ENCODE results near the gene SIPA1L3. TPM values are rescaled to one million over a fixed set of nuclear protein-coding genes. Genes with fewer than 3 reads are reported as not detected.

Gene SIPA1L3
- total RNA-seq, 4 donors from 2014 or later: 11.1 to 25.3 (median 14.5) TPM

DNA sequence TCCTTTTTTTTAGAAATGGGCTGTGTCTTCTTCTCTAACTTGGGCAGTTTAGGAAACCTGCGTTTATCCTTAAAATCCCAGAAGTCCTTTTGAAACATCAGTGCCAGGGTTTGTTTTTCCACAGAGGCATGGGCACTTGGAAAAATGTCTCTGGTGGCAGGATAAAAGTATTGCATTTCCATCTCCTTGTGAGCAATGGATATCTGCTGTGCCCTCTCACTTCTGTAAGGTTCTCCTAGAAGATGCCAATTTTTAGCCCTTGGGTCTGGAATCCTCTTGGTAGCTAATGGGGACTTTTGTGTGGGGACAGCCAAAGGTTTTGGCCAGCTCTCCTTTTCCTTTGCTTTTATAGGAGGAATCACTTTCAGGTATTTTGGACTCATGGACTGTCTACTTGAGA, 21.6 kb upstream of the SIPA1L3 start:
- 80 to 93% methylated on average over 1 of the region's 1 CpG for WGBS, 2 donors
- Histone ChIP-seq H3K27me3 (peaks cover 0 to 8% (median 0%) of the 10 kb centered on the region in 4 donors), H3K9me3 (peaks cover 0 to 18% (median 4%) of the 10 kb centered on the region in 3 donors), H3K27ac (no peak overlapping the region), H3K36me3 (no peaks in the 10 kb centered on the region), H3K4me3 (no peak overlapping the region), H3K4me1 (no peaks in the 10 kb centered on the region)
- no peak for DNase-seq
- TF ChIP-seq, protein P1, sequence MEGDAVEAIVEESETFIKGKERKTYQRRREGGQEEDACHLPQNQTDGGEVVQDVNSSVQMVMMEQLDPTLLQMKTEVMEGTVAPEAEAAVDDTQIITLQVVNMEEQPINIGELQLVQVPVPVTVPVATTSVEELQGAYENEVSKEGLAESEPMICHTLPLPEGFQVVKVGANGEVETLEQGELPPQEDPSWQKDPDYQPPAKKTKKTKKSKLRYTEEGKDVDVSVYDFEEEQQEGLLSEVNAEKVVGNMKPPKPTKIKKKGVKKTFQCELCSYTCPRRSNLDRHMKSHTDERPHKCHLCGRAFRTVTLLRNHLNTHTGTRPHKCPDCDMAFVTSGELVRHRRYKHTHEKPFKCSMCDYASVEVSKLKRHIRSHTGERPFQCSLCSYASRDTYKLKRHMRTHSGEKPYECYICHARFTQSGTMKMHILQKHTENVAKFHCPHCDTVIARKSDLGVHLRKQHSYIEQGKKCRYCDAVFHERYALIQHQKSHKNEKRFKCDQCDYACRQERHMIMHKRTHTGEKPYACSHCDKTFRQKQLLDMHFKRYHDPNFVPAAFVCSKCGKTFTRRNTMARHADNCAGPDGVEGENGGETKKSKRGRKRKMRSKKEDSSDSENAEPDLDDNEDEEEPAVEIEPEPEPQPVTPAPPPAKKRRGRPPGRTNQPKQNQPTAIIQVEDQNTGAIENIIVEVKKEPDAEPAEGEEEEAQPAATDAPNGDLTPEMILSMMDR (IDR thresholded peaks at IDR 0.05): no peak
- TF ChIP-seq POLR2A (IDR thresholded peaks at IDR 0.05): no peak
- intact Hi-C loops (cut with DNase I): no loop called here

DNA sequence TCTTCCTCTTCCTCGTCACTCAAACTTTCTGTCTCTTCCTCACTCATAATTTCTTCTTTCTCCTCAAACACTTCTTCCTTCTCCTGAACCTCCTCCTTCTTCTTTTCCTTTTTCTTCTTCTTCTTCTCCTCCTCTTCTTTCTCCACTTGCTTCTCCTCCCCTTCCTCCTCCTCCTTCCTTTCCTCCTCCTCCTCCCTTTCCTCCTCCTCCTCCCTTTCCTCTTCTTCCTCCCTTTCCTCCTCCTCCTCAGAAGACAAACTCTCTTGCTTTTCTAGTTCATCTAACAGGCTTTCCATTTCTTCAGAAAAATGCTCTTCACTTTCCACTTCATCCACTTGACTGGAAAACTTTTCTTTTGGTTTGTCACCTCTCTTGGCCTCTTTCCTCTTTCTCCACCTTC, 20.4 kb upstream of the SIPA1L3 start:
- no peak for TF ChIP-seq POLR2A (IDR thresholded peaks at IDR 0.05)
- TF ChIP-seq, protein P1 (IDR thresholded peaks at IDR 0.05): no peak
- H3K4me3 ChIP-seq: no peak overlapping the region
- peaks cover 0 to 17% (median 4%) of the 10 kb centered on the region in 3 donors for H3K9me3 ChIP-seq
- no peaks in the 10 kb centered on the region for H3K4me1 ChIP-seq
- H3K27ac ChIP-seq: no peak overlapping the region
- H3K36me3 ChIP-seq: no peaks in the 10 kb centered on the region
- peaks cover 0 to 14% (median 0%) of the 10 kb centered on the region in 4 donors for H3K27me3 ChIP-seq
- intact Hi-C loops (cut with DNase I): no loop called here
- 64 to 70% methylated on average over 1 of the region's 1 CpG for WGBS, 2 donors
- DNase-seq: no peak

DNA sequence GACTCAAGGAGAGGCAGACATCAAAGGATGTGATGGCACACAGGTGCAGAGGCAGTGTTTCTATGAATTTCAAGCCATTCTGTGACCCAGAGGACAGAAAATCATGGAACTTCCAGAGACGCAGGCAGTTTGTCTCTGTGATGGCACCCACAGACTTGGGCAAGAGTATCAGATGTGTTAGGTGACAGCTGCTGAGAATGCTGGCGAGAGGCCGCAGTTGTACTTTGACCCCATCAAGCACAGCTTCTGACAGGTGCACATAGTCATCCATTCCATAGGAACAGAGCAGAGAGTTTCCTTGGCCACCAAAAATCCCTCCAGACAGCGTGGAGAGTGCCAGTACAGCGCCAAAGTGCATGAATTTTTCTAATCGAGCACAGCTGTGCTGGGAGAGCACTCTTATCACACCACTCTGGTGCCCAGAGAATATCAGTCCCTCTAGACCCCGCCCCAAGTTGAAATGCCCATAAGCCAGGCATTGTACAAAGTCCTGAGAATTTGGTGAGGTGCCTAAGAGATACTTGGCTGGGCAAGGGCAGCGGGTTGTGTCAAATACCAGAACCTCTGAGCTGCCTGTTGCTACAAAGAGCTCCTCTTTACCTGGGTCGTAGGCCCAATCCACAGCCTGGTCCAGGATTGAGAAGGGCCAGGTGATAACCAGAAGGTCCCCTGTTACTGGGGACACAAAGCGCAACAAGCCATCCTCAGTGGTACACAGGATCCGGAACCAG, 13.0 kb upstream of the SIPA1L3 start:
- Histone ChIP-seq H3K4me3 (no peak overlapping the region), H3K36me3 (no peaks in the 10 kb centered on the region), H3K4me1 (no peaks in the 10 kb centered on the region), H3K27me3 (peaks cover 0 to 20% (median 0%) of the 10 kb centered on the region in 4 donors), H3K9me3 (no peaks in the 10 kb centered on the region), H3K27ac (no peak overlapping the region)
- WGBS, 2 donors: 81 to 87% methylated on average over 8 to 9 of the region's 11 CpGs
- no peak for DNase-seq
- no peak for TF ChIP-seq POLR2A (IDR thresholded peaks at IDR 0.05)
- TF ChIP-seq, protein P1 (IDR thresholded peaks at IDR 0.05): no peak
- intact Hi-C loops (cut with DNase I): no loop called here

DNA sequence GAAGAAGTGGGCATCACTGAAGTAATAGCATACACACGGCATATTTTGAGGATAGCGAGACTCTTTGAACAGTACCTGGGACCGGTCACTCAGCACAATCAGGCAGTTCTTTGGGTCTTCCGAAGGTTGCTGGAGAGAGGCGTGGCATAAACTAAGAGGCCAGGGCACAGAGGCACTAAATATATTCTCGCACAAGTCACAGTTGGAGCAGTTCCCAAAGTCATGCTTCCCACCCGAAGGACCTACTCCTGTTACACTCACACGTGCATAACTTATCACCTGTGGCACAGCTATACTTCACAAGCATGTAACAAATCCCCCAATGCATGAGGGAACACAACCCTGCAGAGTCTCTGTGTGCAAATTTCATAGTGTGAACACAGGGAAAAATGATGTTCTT, 10.8 kb upstream of the SIPA1L3 start:
- WGBS, 2 donors: 80 to 83% methylated on average over 8 of the region's 8 CpGs
- peaks cover 0 to 15% (median 0%) of the 10 kb centered on the region in 4 donors for H3K27me3 ChIP-seq
- intact Hi-C loops (cut with DNase I): no loop called here
- no peak overlapping the region for H3K4me3 ChIP-seq
- H3K27ac ChIP-seq: no peak overlapping the region
- no peaks in the 10 kb centered on the region for H3K9me3 ChIP-seq
- H3K36me3 ChIP-seq: no peaks in the 10 kb centered on the region
- DNase-seq: no peak
- no peaks in the 10 kb centered on the region for H3K4me1 ChIP-seq
- TF ChIP-seq, protein P1 (IDR thresholded peaks at IDR 0.05): no peak
- no peak for TF ChIP-seq POLR2A (IDR thresholded peaks at IDR 0.05)

DNA sequence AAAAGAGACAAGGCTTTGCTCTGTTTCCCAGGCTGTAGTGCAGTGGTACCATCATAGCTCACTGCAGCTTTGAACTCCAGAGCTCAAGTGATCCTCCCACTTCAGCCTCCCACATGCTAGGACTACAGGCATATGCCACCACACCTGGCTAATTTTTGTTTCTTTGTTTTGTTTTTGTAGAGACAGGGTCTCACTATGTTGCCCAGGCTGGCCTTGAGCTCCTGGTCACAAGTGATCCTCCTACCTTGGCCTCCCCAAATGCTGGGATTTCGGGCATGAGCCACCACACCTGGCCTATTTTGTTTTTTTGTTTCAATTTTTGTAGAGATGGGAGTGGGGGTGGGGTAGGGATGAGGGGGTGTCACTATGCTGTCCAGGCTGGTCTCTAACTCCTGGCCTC, 7.6 kb upstream of the SIPA1L3 start:
- no peaks in the 10 kb centered on the region for H3K9me3 ChIP-seq
- no peaks in the 10 kb centered on the region for H3K4me1 ChIP-seq
- DNase-seq: no peak
- WGBS, 2 donors: 56 to 57% methylated on average over 1 of the region's 1 CpG
- no peaks in the 10 kb centered on the region for H3K27me3 ChIP-seq
- H3K4me3 ChIP-seq: no peak overlapping the region
- H3K36me3 ChIP-seq: no peaks in the 10 kb centered on the region
- no peak overlapping the region for H3K27ac ChIP-seq
- intact Hi-C loops (cut with DNase I): no loop called here
- TF ChIP-seq, protein P1 (IDR thresholded peaks at IDR 0.05): no peak
- no peak for TF ChIP-seq POLR2A (IDR thresholded peaks at IDR 0.05)
